Caki2 (cell line): ENCODE measurements around the gene ADNP. TPM values are rescaled to one million over a fixed set of nuclear protein-coding genes. Genes with fewer than 3 reads are reported as not detected.
"Not testable (repeated sequence)": the region's sequence is repeated elsewhere in the genome, so short reads cannot be mapped to it uniquely, and the experiment has no call there.

ENCODE experiments used
- DNase-seq: peaks from one replicate; pipeline ENCODE4 v3.0.0-alpha.2; 2015; ENCODE audit warnings: low read depth
- in situ Hi-C: cut with HindIII; loops from 2 replicates; pipeline ENCODE4 v1.10.0; 2016; ENCODE audit warnings: low sequenced_read_pairs, low pct_unique_long_range_greater_than_20kb, mixed read lengths
- total RNA-seq: library from RNA; depleted of rRNA; stranded (reverse); fragments of >200 nt; shearing (Covaris generic); gene quantifications from 2 replicates; pipeline ENCODE4 v1.2.3, GENCODE V29; 2014; ENCODE audit warnings: low replicate concordance; rRNA removed

ADNP gene
- total RNA-seq: 13.6 and 16.3 TPM in 2 replicates

GRCh38 chr20:50931306-50932015 is at the start of gene ADNP:
Gene ADNP (minus strand): TSS chr20:50931437. CDS start chr20:50903996, 27,441 bp downstream.
- DNase-seq: peak; percentile 98
- in situ Hi-C loops: no loop called here

- DNase-seq: peak; percentile 91
- in situ Hi-C loops: no loop called here
These were observed 48.9 kb upstream of the ADNP start for GRCh38 chr20:50980071-50980681.

- in situ Hi-C loops, DNase-seq: not testable (repeated sequence)
These were observed 47.3 kb upstream of the ADNP start for GRCh38 chr20:50978533-50978932.

DNA sequence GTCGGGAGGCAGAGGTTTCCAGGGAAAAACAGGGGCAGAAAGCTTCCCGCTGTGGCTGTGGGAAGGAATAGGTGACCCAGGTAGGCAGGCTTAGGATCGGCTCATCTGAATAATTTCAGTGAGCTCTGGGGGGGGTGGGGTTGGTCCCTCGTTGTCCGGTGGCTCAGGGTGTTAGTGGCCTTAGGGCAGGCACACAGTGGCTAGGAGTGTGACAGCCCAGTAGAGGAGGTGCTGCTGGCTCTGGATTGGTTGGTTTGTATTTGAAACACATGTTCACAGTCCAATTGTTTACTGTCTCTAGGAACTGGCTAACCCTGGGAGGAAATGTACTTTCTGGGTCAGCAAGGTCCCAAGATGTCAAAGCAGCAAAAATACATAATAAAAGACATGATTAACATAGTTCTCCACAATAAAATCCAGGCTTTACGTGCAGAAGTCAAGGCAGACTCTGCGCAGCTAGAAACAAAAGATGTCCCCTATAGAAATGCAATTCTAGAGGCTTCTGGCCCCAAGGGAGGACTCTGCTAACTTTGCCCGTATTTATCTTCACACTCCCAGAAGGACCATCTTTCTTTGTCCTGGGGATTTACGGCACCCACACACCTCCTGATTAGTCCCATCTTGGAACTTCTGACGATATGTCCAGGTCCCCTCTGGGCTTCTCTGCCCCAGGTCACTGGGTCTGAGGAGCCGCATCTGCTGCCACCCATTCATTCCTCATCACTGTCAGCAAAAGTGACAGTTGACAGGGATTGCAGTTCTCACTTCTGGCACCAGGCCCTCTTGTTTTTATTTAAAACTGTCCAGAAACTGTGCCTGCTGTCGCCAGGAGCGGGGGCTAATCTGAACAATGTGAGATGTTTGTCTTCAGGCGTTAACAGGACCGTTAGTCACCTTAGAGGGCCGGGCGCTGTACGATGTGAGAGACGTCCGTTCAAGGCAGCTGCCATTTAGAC is 46.1 kb upstream of the ADNP start:
- no peak for DNase-seq
- in situ Hi-C loops: no loop called here

DNA sequence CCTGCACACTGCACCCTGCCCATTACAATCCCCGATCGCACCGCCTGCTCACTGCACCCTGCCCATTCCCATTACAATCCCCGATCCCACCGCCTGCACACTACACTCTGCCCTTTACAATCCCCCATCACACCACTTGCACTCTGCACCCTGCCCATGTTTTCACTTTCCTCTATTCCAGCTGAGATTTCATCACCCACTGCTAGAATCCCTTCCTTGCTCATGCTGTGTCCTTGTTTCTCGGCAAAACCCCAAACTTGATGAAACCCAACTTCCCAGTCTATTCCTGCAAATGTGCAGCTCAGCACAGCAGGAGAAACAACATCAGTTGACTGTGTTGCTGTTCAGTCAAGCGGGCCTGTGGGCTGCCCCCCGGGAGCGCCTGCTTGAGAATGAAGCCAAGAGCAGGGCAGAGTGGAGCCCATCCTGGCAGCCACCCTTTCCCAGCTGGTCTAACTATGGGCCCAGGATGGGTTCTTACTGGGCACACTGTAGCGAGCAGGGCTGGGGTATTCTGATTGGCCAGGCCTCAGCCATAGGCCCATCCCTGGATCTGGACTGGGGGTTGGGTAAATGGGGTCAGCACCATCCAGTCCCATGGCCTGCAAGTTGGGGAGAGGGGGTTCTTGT is 44.6 kb upstream of the ADNP start:
- in situ Hi-C loops: no loop called here
- DNase-seq: no peak

- in situ Hi-C loops: no loop called here
- no peak for DNase-seq
These were observed 38.7 kb upstream of the ADNP start for GRCh38 chr20:50969912-50970311.

DNA sequence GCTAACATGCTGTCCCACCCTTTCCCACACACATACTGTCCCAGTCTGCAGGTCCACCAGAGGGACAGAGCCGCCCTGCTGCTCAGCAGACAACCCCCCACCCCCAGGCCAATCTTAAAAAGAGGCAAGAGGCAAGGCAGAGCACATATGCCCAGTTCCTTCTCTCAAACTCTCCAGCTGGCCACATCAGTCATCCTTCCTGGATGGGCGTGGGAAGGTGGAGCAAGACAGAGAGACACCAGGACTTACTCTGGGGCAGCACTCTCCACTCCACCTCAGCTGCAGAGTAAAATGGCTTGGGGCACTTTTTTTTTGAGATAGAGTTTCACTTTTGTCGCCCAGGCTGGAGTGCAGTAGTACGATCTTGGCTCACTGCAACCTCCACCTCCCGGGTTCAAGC is 38.2 kb upstream of the ADNP start:
- in situ Hi-C loops: no loop called here
- no peak for DNase-seq

GRCh38 chr20:50968289-50968688 is 37.1 kb upstream of the ADNP start:
- in situ Hi-C loops: no loop called here
- no peak for DNase-seq

DNA sequence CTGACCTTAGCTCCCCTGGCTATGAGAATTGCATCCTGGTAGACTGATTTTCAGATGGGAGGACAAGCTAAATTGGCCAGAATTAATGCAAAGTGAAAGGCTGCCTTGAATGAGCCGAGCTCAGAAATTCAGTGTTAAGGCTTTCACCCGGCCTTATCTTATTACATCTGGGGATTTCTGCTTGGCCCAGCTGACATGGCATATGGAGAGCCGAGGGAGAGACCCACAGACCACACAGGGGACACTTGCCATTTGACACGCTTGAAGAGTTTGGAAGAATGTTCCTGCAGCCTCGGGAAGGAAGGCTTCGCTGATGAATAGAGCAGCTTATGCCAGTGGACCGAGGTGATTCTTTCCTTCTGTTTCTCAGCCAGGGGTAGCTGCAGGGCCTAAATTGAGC is 36.3 kb upstream of the ADNP start:
- peak; percentile 79 for DNase-seq
- in situ Hi-C loops: no loop called here

GRCh38 chr20:50959543-50960126 is 28.4 kb upstream of the ADNP start:
- in situ Hi-C loops: no loop called here
- DNase-seq: no peak

DNA sequence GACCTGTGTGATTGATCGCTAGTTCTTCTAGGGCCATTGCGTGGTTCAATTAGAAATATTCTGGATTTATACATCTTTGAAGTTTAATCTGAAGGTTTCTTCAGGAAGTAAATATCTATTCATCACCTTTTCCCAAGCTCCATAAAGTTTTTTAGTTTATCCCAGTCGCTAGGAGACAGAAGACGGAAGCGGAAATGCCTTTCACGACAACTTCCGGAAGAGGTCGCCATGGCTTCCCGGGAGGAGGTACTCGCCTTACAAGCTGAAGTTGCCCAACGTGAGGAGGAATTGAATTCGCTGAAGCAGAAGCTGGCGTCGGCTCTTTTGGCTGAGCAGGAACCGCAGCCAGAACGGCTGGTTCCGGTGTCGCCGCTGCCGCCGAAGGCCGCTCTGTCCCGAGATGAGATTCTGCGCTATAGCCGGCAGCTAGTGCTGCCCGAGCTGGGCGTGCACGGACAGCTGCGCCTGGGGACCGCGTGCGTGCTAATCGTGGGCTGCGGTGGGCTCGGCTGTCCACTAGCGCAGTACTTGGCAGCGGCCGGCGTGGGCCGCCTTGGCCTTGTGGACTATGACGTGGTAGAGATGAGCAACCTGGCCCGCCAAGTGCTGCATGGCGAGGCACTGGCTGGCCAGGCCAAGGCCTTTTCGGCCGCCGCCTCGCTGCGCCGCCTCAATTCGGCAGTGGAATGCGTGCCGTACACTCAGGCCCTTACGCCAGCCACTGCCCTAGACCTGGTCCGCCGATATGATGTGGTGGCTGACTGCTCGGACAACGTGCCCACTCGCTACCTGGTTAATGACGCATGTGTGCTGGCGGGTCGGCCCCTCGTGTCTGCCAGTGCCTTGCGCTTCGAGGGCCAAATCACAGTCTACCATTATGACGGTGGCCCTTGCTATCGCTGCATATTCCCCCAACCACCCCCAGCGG is 27.6 kb upstream of the ADNP start, which contains the start of gene MOCS3:
Gene MOCS3 (plus strand): TSS at position 204 of the 928 bp plus-strand sequence. CDS start 25 bp downstream, at position 229.
- peak; percentile 94 for DNase-seq
- in situ Hi-C loops: no loop called here

- DNase-seq: peak; percentile 93
- in situ Hi-C loops: no loop called here
These were observed 26.8 kb upstream of the ADNP start, which contains the start of gene DPM1 for GRCh38 chr20:50957798-50958614. Gene DPM1 (minus strand): TSS chr20:50958532. CDS start chr20:50958523, 9 bp downstream.

DNA sequence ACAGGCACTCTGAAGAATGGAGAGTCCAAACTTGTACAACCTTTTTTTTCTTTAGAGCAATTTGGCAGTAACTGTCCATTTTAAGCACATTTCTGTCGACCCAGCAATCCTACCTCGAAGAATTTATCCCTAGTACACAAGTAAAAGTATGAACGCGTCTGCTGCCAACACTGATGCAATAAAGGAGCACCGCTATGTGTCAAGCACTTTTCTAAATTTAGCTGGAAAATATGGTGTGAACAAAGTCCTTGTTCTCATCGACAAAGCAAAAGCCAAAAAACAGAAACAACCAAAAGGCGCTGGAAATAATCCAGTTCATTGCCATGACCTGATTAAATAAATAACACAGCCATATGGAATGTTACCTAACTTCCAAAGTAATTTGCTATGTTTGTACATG is 26.0 kb upstream of the ADNP start:
- in situ Hi-C loops: no loop called here
- no peak for DNase-seq

- no peak for DNase-seq
- in situ Hi-C loops: no loop called here
These were observed 22.6 kb upstream of the ADNP start for GRCh38 chr20:50953821-50954220.

DNA sequence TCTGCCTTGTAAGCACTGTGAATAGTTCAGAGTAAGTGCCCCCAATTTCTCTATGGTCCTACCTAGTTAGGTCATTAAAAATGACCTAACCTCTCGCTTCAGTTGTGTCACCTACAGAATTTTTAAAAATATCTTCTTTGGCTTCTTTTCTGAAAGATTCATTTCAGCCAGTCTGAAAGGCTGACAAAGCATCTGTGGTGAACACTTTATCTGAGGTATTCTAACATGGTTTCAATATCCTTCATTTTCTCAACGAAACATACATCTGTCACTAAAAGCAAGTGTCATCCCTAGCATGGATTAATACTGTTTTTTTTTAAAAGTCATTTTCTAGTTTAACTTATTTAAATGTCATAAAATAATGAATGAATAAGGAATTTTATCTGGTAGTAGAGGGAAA is 22.0 kb upstream of the ADNP start:
- no peak for DNase-seq
- in situ Hi-C loops: no loop called here

GRCh38 chr20:50948132-50948785 is 17.0 kb upstream of the ADNP start:
- DNase-seq: no peak
- in situ Hi-C loops: no loop called here
